Cortex of kidney (tissue), 1 donor: ENCODE results near the gene SEBOX.
"Not testable (repeated sequence)": the region's sequence is repeated elsewhere in the genome, so short reads cannot be mapped to it uniquely, and the experiment has no call there.

Source experiments
- DNase-seq: peaks from one replicate; lab custom pipeline; 2025; lab: John Stamatoyannopoulos, UW

The SEBOX gene

GRCh38 chr17:28340374-28340773 lies 24.6 kb downstream of the SEBOX start:
- DNase-seq, result no peak

GRCh38 chr17:28339431-28339830 lies 25.6 kb downstream of the SEBOX start:
- no peak for DNase-seq

DNA sequence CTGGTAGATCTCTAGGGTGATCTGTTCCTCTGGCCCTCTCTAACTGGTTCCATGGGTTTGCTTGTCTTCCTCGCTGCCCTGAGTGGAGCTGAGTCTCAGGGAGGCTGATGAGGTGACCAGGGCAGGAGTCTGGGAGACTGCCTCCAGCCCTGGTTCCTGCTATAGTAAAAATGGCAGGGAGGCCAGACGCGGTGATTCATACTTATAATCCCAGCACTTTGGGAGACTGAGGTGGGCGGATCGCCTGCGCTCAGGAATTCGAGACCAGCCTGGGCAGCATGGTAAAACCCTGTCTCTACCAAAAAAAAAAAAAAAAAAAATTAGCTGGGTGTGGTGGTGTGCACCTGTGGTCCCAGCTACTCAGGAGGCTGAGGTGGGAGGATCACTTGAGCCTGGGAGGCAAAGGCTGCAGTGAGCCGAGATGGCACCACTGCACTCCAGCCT lies 26.2 kb downstream of the SEBOX start:
- not testable (repeated sequence) for DNase-seq

- DNase-seq, result no peak
Measured at GRCh38 chr17:28338056-28338768, 26.8 kb downstream of the SEBOX start.

- no peak for DNase-seq
Measured at GRCh38 chr17:28335959-28336871, 28.8 kb downstream of the SEBOX start.

- peak; percentile 73 for DNase-seq
Measured at GRCh38 chr17:28335201-28335958, 29.6 kb downstream of the SEBOX start, which contains the start of the genes IFT20 and TNFAIP1. Gene IFT20, minus strand, starts transcription at chr17:28335472. Its CDS starts 3,487 bp downstream, at chr17:28331985. Gene TNFAIP1, plus strand, starts transcription at chr17:28335761. Its CDS starts 3,761 bp downstream, at chr17:28339522.

- no peak for DNase-seq
Measured at GRCh38 chr17:28334666-28335200, 30.3 kb downstream of the SEBOX start.

DNA sequence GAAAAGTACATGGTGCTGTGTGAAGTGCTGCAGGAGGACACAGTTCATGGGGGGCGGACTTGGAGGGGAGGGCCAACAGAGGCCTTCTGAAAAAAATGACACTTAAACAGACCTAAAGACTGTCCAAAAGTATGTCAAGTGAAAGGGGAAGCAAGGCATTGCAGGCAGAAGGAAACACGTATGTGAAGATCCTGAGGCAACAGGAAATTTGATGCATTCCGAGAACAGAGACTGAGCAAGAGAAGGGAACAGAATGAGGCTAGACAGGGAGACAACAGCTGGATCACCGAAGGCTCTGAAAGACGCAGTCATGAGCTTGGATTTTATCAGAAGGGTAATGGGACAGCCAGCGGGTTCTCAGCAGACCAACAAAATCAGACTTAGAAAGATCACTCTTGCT lies 30.8 kb downstream of the SEBOX start:
- no peak for DNase-seq

DNA sequence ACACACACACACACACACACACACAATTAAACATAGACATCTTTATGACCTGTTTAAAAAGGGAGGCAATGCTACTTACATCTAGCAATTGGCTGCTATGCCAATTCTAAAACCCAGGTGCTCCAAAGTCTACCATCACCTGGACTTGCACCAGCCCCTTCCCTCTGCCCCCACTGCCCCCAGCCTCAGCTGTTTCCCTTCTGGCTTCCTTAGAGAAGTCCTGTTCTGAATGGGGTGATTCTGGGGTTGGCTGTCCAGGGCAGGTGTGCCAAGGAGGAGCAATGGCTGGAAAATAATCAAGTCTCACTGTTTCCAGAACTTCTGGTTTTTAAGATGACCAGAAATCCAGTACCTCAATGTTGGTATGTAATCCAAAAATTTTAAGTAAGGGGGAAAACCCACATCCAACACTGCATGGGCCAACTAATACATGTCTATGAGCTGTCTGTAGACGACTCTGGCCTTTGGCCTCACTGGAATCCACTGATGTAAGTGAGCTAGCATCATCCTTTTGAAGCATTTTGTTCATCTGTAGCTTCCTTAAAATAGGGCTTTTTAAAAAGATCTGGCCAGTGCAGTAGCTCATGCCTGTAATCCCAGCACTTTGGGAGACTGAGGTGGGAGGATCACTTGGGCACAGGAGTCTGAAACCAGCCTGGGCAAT lies 31.8 kb downstream of the SEBOX start:
- DNase-seq, result no peak

DNA sequence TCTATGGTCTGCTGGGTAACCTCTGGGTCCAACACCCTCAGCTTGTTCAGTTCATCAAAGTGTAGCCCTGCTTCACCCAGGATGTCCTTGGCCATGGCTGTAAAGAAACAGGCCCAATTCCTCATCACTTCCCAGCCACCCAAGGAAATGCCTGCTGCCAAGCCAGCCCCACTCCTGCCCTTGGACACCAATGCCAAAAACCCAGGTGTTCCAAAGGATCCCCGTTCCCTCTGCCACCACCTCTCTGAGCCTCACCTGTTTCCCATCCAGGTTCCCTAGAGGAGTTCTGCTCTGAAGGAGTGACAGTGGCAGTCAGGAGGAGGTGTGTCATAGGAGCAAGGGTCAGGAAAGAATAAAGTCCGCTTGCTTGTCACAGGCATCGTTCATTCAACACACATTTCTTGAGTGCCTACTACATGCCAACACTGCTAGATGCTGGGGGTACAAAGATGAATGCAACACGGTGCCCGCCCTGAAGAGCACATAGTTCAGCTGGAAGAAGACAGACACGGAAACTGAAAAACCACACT lies 33.0 kb downstream of the SEBOX start:
- DNase-seq, result no peak

GRCh38 chr17:28330671-28331070 lies 34.3 kb downstream of the SEBOX start:
- no peak for DNase-seq

- no peak for DNase-seq
Measured at GRCh38 chr17:28328325-28328724, 36.7 kb downstream of the SEBOX start.

DNA sequence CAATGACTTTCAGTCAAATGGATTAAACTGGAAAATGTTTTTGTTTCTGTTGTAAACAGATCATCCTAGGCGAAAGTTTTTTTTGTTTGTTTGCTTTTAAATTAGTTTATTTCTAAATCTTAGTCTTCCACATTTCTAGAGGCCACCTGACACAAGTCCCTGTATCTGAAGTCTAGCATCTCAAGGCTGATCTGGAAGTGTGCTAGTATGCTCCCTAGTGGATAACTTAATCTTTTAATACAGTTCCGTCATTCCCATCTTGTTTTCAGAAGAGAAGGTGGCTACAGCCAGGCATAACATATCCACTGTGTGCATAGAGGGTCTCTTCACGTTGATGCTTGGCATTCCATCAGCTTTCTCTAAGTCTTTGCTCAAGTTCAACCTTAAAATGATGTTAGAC lies 37.3 kb downstream of the SEBOX start:
- DNase-seq, result no peak

GRCh38 chr17:28327031-28327607 lies 37.9 kb downstream of the SEBOX start:
- DNase-seq, result no peak

DNA sequence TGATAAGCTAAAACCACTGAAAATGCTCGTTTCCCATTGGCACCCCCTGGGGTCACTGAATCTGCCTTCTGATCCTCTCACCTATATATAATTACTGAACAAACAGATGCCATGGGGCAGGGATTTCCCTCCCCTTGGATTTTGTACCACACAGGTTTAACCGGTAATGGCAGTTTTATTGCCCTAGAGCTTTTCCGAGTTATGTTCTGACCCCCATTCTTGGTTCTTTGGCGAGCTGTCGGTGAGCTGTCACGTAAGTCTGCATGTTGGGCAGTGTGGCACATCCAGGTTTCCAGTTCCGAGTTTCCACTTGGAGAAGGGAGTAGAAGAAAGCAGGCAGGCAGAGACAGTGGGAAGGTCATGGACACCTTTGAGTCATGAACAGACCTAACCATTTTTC lies 38.9 kb downstream of the SEBOX start:
- no peak for DNase-seq

GRCh38 chr17:28325211-28325610 lies 39.8 kb downstream of the SEBOX start:
- DNase-seq, result no peak

GRCh38 chr17:28324781-28325180 lies 40.2 kb downstream of the SEBOX start:
- DNase-seq, result no peak

- DNase-seq, result no peak
Measured at GRCh38 chr17:28324267-28324745, 40.7 kb downstream of the SEBOX start.

DNA sequence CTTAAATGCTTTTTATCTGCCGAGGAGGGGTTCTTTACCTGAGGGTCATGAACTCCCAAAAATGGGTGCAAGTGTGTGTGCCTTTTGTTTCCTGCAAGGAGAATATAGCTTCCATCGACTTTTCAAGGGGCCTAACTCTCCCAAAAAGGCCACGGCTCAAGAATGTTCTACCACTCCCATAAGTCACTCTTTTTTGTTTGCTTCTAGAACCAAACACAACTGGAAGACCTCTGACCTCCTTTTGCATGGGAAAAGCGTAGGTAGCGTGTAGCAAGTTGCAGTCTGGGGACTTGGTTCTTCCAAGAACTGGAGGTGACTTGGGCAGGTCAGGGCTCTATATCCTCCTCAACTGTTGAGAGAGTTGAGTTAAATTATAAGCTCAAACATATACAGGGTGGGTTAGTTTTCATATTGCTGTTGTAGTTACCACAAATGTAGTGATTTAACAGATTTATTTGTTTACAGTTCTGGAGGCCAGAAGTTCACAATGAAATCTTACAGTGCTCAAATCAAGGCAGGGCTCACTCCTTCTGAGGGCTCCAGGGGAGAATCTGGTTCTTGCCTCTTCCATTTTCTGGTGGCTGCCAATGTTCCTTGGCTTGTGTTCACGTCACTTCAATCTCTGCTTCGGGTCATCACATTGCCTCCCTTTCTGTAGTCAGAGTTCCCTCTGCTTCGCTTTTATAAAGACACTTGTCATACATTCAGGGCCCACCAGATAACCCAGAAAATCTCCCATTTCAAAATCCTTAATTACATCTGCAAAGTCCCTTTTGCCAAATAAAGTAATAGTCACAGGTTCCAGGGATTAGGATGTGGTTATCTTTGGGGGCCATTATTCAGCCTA lies 44.6 kb downstream of the SEBOX start:
- no peak for DNase-seq

DNA sequence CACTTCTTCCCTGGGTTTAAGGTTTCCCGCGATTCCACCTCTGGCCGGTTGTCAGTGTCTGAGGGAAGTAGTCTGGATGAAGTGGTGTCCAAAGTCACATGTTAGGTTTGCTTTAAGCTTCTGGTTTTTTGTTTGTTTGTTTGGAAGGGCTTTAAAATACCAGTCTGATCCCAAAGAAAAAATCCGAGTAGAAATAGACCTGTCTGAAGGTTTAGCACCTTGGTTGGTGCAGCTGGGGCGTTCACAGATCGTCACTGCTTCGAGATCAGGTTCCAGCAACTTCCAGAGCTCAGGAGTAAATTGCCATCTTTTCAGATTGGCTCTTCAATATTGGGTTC lies 45.4 kb downstream of the SEBOX start:
- no peak for DNase-seq
